A549 (cell line): Measurements from ENCODE around the gene FZD7.

ENCODE experiments used
- SREBF2 ChIP-seq: fragments of 450-650 bp; IDR thresholded peaks from 2 replicates; pipeline ENCODE4 v1.6.1; 2014; ENCODE audit warnings: mild to moderate bottlenecking, moderate library complexity
- TF ChIP-seq, protein P1 (sequence below): fragments of >200 bp; sonication (Bioruptor Twin); formaldehyde crosslinking; IDR thresholded peaks from 3 replicates; pipeline ENCODE4 v1.5.1; 2016

GRCh38 chr2:201994973-201995638 is 38.5 kb upstream of the FZD7 start:
- TF ChIP-seq, protein P1, sequence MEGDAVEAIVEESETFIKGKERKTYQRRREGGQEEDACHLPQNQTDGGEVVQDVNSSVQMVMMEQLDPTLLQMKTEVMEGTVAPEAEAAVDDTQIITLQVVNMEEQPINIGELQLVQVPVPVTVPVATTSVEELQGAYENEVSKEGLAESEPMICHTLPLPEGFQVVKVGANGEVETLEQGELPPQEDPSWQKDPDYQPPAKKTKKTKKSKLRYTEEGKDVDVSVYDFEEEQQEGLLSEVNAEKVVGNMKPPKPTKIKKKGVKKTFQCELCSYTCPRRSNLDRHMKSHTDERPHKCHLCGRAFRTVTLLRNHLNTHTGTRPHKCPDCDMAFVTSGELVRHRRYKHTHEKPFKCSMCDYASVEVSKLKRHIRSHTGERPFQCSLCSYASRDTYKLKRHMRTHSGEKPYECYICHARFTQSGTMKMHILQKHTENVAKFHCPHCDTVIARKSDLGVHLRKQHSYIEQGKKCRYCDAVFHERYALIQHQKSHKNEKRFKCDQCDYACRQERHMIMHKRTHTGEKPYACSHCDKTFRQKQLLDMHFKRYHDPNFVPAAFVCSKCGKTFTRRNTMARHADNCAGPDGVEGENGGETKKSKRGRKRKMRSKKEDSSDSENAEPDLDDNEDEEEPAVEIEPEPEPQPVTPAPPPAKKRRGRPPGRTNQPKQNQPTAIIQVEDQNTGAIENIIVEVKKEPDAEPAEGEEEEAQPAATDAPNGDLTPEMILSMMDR, result no peak
- TF ChIP-seq SREBF2, result no peak
